RWPE2 (cell line): ENCODE results near the gene LMBR1L.
A peak's percentile ranks its signal among the peaks of the same experiment; 100 is the strongest.

Experiments
- ATAC-seq: fragments of 200-7000 bp; cut with Tn5 transposase; 3 replicates; pipeline ENCODE4 v1.9.1; 2021; ENCODE audit warnings: low read depth
- DNase-seq: peaks from one replicate; pipeline ENCODE4 v3.0.0-alpha.2; 2020; ENCODE audit warnings: low spot score
- H3K27ac ChIP-seq: fragments of 450-650 bp; 2 replicates; pipeline ENCODE4 v1.5.1; 2017; ENCODE audit warnings: mild to moderate bottlenecking; ENCODE audit not compliant: poor library complexity, severe bottlenecking
- H3K27me3 ChIP-seq: fragments of 250-450 bp; sonication (Bioruptor Pico); 2 replicates; pipeline ENCODE4 v1.5.1; 2021; ENCODE audit warnings: mild to moderate bottlenecking, moderate library complexity; ENCODE audit not compliant: insufficient read depth, poor library complexity, severe bottlenecking
- H3K36me3 ChIP-seq: fragments of 250-450 bp; sonication (Bioruptor Pico); 2 replicates; pipeline ENCODE4 v1.5.1; 2020; ENCODE audit warnings: low read depth, mild to moderate bottlenecking, moderate library complexity
- H3K4me1 ChIP-seq: fragments of 250-450 bp; sonication (Bioruptor Pico); 2 replicates; pipeline ENCODE4 v1.5.1; 2021; ENCODE audit warnings: mild to moderate bottlenecking, moderate library complexity; ENCODE audit not compliant: insufficient read depth, poor library complexity, severe bottlenecking
- H3K4me3 ChIP-seq: fragments of 250-450 bp; sonication (Bioruptor Pico); 2 replicates; pipeline ENCODE4 v1.5.1; 2021; ENCODE audit warnings: mild to moderate bottlenecking, moderate library complexity; ENCODE audit not compliant: severe bottlenecking
- H3K9me3 ChIP-seq: fragments of 250-450 bp; sonication (Bioruptor Pico); 2 replicates; pipeline ENCODE4 v1.5.1; 2021; ENCODE audit warnings: mild to moderate bottlenecking, moderate library complexity; ENCODE audit not compliant: severe bottlenecking
- CTCF ChIP-seq: fragments of 450-650 bp; IDR thresholded peaks from one replicate; pipeline ENCODE4 v1.5.1; 2017; ENCODE audit warnings: mild to moderate bottlenecking, moderate library complexity; ENCODE audit not compliant: poor library complexity, severe bottlenecking

The LMBR1L gene

GRCh38 chr12:49109641-49110463 is 795 bp downstream of the LMBR1L start:
- H3K27ac ChIP-seq = peak overlapping the region; percentile 26
- no peak for DNase-seq

GRCh38 chr12:49108958-49109404 is 1.7 kb downstream of the LMBR1L start:
- ATAC-seq (no peak), DNase-seq (no peak)
- H3K27me3 ChIP-seq = no peaks in the 10 kb centered on the region
- H3K4me3 ChIP-seq = no peak overlapping the region
- no peak for TF ChIP-seq CTCF
- H3K27ac ChIP-seq = peak overlapping the region; percentile 26
- H3K9me3 ChIP-seq = no peaks in the 10 kb centered on the region
- peaks cover 15% of the 10 kb centered on the region for H3K4me1 ChIP-seq
- peaks cover 5% of the 10 kb centered on the region for H3K36me3 ChIP-seq

More at GRCh38 chr12:49109641-49110463, 795 bp downstream of the LMBR1L start:
- Histone ChIP-seq H3K4me1 (peaks cover 15% of the 10 kb centered on the region), H3K9me3 (no peaks in the 10 kb centered on the region), H3K4me3 (peak overlapping the region; percentile 66), H3K36me3 (no peaks in the 10 kb centered on the region), H3K27me3 (no peaks in the 10 kb centered on the region)
- ATAC-seq = no peak; the same call in 2 of the 3 replicates
- TF ChIP-seq CTCF = no peak

- H3K9me3 ChIP-seq = no peaks in the 10 kb centered on the region
- H3K27me3 ChIP-seq = no peaks in the 10 kb centered on the region
- H3K27ac ChIP-seq = peak overlapping the region; percentile 10
- DNase-seq (no peak), ATAC-seq (peak; percentile 33; the same call in 2 of the 3 replicates)
- no peak overlapping the region for H3K4me3 ChIP-seq
- H3K36me3 ChIP-seq = peaks cover 9% of the 10 kb centered on the region
- H3K4me1 ChIP-seq = peaks cover 15% of the 10 kb centered on the region
- TF ChIP-seq CTCF = no peak
Observed at GRCh38 chr12:49105504-49106084, 5.1 kb downstream of the LMBR1L start.

GRCh38 chr12:49104822-49105221 is 5.8 kb downstream of the LMBR1L start:
- no peak for TF ChIP-seq CTCF
- H3K9me3 ChIP-seq = no peaks in the 10 kb centered on the region
- H3K36me3 ChIP-seq = peaks cover 12% of the 10 kb centered on the region
- peaks cover 15% of the 10 kb centered on the region for H3K4me1 ChIP-seq
- no peak for ATAC-seq
- H3K27me3 ChIP-seq = no peaks in the 10 kb centered on the region
- H3K4me3 ChIP-seq = no peak overlapping the region
- DNase-seq = no peak
- no peak overlapping the region for H3K27ac ChIP-seq
